Fibroblast of villous mesenchyme (primary cell): ENCODE measurements around the gene WSCD2. TPM values are rescaled to one million over a fixed set of nuclear protein-coding genes. Genes with fewer than 3 reads are reported as not detected.

Experiments used
- DNase-seq: peaks from one replicate; pipeline ENCODE4 v3.0.0-alpha.2; 2010; ENCODE audit warnings: low read depth
- H3K4me3 ChIP-seq: 2 replicates; pipeline ENCODE4 v1.5.1; 2011; ENCODE audit warnings: low read depth, mild to moderate bottlenecking, low read length
- CTCF ChIP-seq: IDR thresholded peaks from 2 replicates; pipeline ENCODE4 v1.5.1; 2012; ENCODE audit warnings: low read depth, mild to moderate bottlenecking, low read length; ENCODE audit not compliant: insufficient read depth
- total RNA-seq: library from RNA; depleted of rRNA; stranded (reverse); fragments of >200 nt; gene quantifications from 2 replicates; pipeline ENCODE4 v1.2.3, GENCODE V29; 2012

WSCD2 gene
- total RNA-seq, 1 donor, result not detected

- DNase-seq, result no peak
- no peak for TF ChIP-seq CTCF
Observed at GRCh38 chr12:108231909-108232434, 102.9 kb downstream of the WSCD2 start.

GRCh38 chr12:108232565-108232964 lies 103.5 kb downstream of the WSCD2 start:
- no peak for TF ChIP-seq CTCF
- DNase-seq, result no peak
- H3K4me3 ChIP-seq, result no peak overlapping the region

More at GRCh38 chr12:108231909-108232434, 102.9 kb downstream of the WSCD2 start:
- H3K4me3 ChIP-seq, result no peak overlapping the region

GRCh38 chr12:108234158-108234557 lies 105.1 kb downstream of the WSCD2 start:
- peak; percentile 19 for TF ChIP-seq CTCF
- DNase-seq, result peak; percentile 4
- H3K4me3 ChIP-seq, result no peak overlapping the region

DNA sequence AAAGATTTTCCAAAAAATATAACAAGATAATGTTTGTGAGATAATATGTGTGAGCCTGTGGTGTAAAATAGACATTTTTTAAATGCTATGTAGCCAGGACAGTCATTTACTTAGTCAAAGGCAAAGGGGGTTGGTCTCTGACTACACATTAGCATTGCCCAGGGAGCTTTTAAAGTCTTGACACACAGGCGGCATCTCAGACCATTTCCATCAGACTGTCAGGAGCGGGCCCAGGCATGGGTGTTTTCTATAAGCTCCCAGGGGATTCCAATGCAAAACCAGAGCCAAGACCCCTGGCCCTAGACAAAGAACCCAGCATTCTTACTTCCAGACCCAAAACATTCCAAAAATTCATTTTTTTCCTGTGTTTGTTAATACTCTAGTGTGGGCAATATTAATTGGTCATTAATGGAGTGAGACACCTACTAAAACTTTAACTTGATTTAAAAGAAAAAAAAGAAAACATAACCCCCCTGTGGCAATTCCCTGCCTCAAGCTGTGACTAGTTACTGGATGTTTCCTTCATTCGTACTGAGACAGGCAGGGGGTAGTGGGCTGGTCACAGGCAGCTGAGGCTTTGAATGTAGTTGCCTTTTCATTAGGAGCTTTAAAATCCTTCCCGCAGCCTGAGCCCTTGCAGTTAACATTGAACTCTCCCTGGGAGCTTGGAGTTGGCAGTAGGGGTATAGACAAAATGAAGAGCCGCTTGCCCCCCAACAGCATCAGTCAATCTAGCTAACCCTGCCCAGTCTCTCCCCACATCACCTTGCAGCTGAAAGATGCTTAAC lies 106.3 kb downstream of the WSCD2 start:
- H3K4me3 ChIP-seq, result no peak overlapping the region
- TF ChIP-seq CTCF, result no peak
- DNase-seq, result no peak

- no peak for DNase-seq
- no peak for TF ChIP-seq CTCF
- no peak overlapping the region for H3K4me3 ChIP-seq
Observed at GRCh38 chr12:108235985-108236263, 106.8 kb downstream of the WSCD2 start.

GRCh38 chr12:108236366-108236765 lies 107.3 kb downstream of the WSCD2 start:
- no peak for DNase-seq
- TF ChIP-seq CTCF, result no peak
- no peak overlapping the region for H3K4me3 ChIP-seq

DNA sequence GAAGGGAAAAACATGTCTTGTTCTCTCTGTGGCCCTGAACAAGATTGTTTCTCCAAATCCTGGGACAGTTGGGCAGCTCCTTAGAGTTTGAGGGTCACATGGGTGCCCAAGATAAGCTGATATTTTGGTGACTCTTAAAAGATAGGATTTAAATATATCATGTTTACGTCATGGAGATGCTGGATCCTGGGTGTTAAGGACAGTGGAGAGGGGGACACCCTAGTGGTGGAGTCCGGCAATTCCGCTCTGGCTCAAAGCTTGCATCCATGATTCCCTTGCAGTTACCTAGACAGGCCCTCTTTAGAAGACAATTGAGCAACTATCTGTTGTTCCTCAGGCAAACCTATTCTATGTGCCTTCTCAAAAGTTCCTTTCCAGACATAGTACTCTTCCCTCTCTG lies 108.2 kb downstream of the WSCD2 start:
- peak; percentile 21 for TF ChIP-seq CTCF
- H3K4me3 ChIP-seq, result no peak overlapping the region
- no peak for DNase-seq
